HCT116 (cell line): ENCODE data around the gene SIX5. TPM values are rescaled to one million over a fixed set of nuclear protein-coding genes. Genes with fewer than 3 reads are reported as not detected.

Experiments
- ATAC-seq: fragments of 200-7000 bp; cut with Tn5 transposase; 2 replicates; pipeline ENCODE4 v1.9.1; 2020; ENCODE audit warnings: mild to moderate bottlenecking, moderate library complexity
- BruUV-seq: library from RNA; stranded (reverse); fragments of 400-500 nt; replicated peaks from 2 replicates; lab custom pipeline; 2021; lab: Mats Ljungman, UMichigan
- CTCF ChIA-PET: fragments of 300-600 bp; sonication (Branson Sonifier 250); formaldehyde crosslinking; loops from one replicate; lab custom pipeline; 2021; ENCODE audit warnings: antibody characterized with exemption; lab: Charles Lee
- POLR2A ChIA-PET: fragments of 300-600, 350-600 bp; sonication (Branson Sonifier 250); formaldehyde crosslinking; loops from one replicate; lab custom pipeline; 2021; ENCODE audit warnings: antibody characterized with exemption; lab: Charles Lee
- RAD21 ChIA-PET, 2 experiments: fragments of 300-600 bp; sonication (Branson Sonifier 250); formaldehyde crosslinking; loops; one replicate each; lab custom pipeline; 2023; ENCODE audit warnings: low total read pairs in 2 of 2; ENCODE audit not compliant: uncharacterized antibody in 2 of 2, unreplicated experiment in 2 of 2, low non-redundant PET in 1 of 2; lab: Charles Lee
- DNase-seq: peaks from one replicate; pipeline ENCODE4 v3.0.0-alpha.2; 2010; ENCODE audit warnings: low read depth, low spot score
- H2AFZ ChIP-seq: fragments of 200-600 bp; shearing (Covaris generic), sonication (generic); 2 replicates; pipeline ENCODE4 v1.6.1; 2017; ENCODE audit warnings: low read depth, mixed run types, mixed read lengths, antibody characterized with exemption, low read length; ENCODE audit not compliant: poor library complexity, severe bottlenecking
- H3K27ac ChIP-seq: 2 replicates; pipeline ENCODE4 v1.5.1; 2012; ENCODE audit warnings: low read depth, low read length
- H3K27me3 ChIP-seq: fragments of 200-600 bp; sonication (generic); 2 replicates; pipeline ENCODE4 v1.6.1; 2016; ENCODE audit warnings: mixed run types, low read length, mixed read lengths; ENCODE audit not compliant: insufficient read depth
- H3K36me3 ChIP-seq, 2 experiments: fragments of 200-500 bp in 1 of 2; fragments of 200-600 bp in 1 of 2; sonication (Bioruptor generic) in 1 of 2; sonication (generic) in 1 of 2; 2 replicates each; pipeline versions ENCODE4 v1.5.1 to v1.6.1; 2014 to 2016; ENCODE audit warnings: low read length in 2 of 2, inconsistent platforms in 1 of 2, mixed read lengths in 1 of 2, mixed run types in 1 of 2; ENCODE audit not compliant: insufficient read depth in 2 of 2, control insufficient read depth in 1 of 2
- H3K4me1 ChIP-seq, 2 experiments: fragments of 200-600 bp in 1 of 2; sonication (generic) in 1 of 2; 2 replicates each; pipeline versions ENCODE4 v1.5.1 to v1.6.1; 2012 to 2017; ENCODE audit warnings: low read length in 2 of 2, inconsistent platforms in 1 of 2, mild to moderate bottlenecking in 1 of 2, mixed read lengths in 1 of 2, mixed run types in 1 of 2, moderate library complexity in 1 of 2; ENCODE audit not compliant: insufficient read depth in 2 of 2, control insufficient read depth in 1 of 2
- H3K4me2 ChIP-seq: fragments of 200-600 bp; sonication (generic); 2 replicates; pipeline ENCODE4 v1.6.1; 2017; ENCODE audit warnings: mixed run types, low read length, mixed read lengths
- H3K4me3 ChIP-seq, 2 experiments: fragments of 200-600 bp in 1 of 2; sonication (generic) in 1 of 2; replicated peaks in 1 of 2; 2 replicates each; pipeline ENCODE4 v1.5.1; 2011 to 2016; ENCODE audit warnings: low read length in 2 of 2, control low read depth in 1 of 2, low read depth in 1 of 2, mild to moderate bottlenecking in 1 of 2, mixed read lengths in 1 of 2, mixed run types in 1 of 2
- H3K79me2 ChIP-seq: fragments of 200-600 bp; sonication (generic); 2 replicates; pipeline ENCODE4 v1.6.1; 2017; ENCODE audit warnings: mild to moderate bottlenecking, mixed run types, low read length, moderate library complexity, mixed read lengths; ENCODE audit not compliant: insufficient read depth
- H3K9ac ChIP-seq: fragments of 200-600 bp; sonication (generic); 2 replicates; pipeline ENCODE4 v1.6.1; 2016; ENCODE audit warnings: low read length, mixed read lengths
- H3K9me2 ChIP-seq: fragments of 200-600 bp; sonication (generic), shearing (Covaris generic); 2 replicates; pipeline ENCODE4 v1.6.1; 2017; ENCODE audit warnings: mixed run types, mild to moderate bottlenecking, moderate library complexity; ENCODE audit not compliant: insufficient read depth
- H3K9me3 ChIP-seq, 2 experiments: fragments of 200-500 bp in 1 of 2; fragments of 200-600 bp in 1 of 2; sonication (Bioruptor generic) in 1 of 2; sonication (generic) in 1 of 2; 2 replicates each; pipeline ENCODE4 v1.6.1; 2014 to 2017; ENCODE audit warnings: low read length in 2 of 2, mixed read lengths in 2 of 2, inconsistent platforms in 1 of 2, low read depth in 1 of 2, mild to moderate bottlenecking in 1 of 2, mixed run types in 1 of 2, moderate library complexity in 1 of 2; ENCODE audit not compliant: control insufficient read depth in 1 of 2, insufficient read depth in 1 of 2
- H4K20me1 ChIP-seq: fragments of 200-600 bp; sonication (generic), shearing (Covaris generic); 2 replicates; pipeline ENCODE4 v1.6.1; 2017; ENCODE audit warnings: mixed run types, mild to moderate bottlenecking, moderate library complexity; ENCODE audit not compliant: insufficient read depth
- EZH2 ChIP-seq: fragments of 200-600 bp; sonication (generic); IDR thresholded peaks from 2 replicates; pipeline ENCODE4 v1.6.1; 2017; ENCODE audit warnings: antibody characterized with exemption, mixed run types
- EZH2phosphoT487 ChIP-seq: fragments of 200-600 bp; IDR thresholded peaks from 2 replicates; pipeline ENCODE4 v1.6.1; 2018; ENCODE audit warnings: antibody characterized with exemption, borderline replicate concordance
- FOSL1 ChIP-seq: IDR thresholded peaks from 2 replicates; pipeline ENCODE4 v1.6.1; 2012; ENCODE audit warnings: low read depth
- JUND ChIP-seq: IDR thresholded peaks from 2 replicates; pipeline ENCODE4 v1.6.1; 2012
- POLR2AphosphoS5 ChIP-seq: IDR thresholded peaks from 2 replicates; pipeline ENCODE4 v1.6.1; 2011; ENCODE audit warnings: mild to moderate bottlenecking, low read depth, low read length, moderate library complexity
- SIN3A ChIP-seq: IDR thresholded peaks from 2 replicates; pipeline ENCODE4 v1.6.1; 2012; ENCODE audit warnings: low read depth
- intact Hi-C: fragments of 100-400 bp; cut with micrococcal nuclease; formaldehyde crosslinking; loops from 2 replicates; pipeline ENCODE4 v1.10.0; 2022
- total RNA-seq: library from RNA; stranded (reverse); gene quantifications from one replicate; pipeline ENCODE4 v1.2.1, GENCODE V29; 2021; ENCODE audit not compliant: unreplicated experiment
- TF ChIP-seq, protein P1 (sequence below): IDR thresholded peaks from 2 replicates; pipeline ENCODE4 v1.6.1; 2011; ENCODE audit warnings: mild to moderate bottlenecking, low read length, moderate library complexity; ENCODE audit not compliant: insufficient replicate concordance; ENCODE audit errors: extremely low read depth
- TF ChIP-seq, protein P2 (sequence below): IDR thresholded peaks from 2 replicates; pipeline ENCODE4 v1.6.1; 2012; ENCODE audit warnings: low read depth

The SIX5 gene
- total RNA-seq, 1 experiment from 2014 or later, result 18.3 TPM

DNA sequence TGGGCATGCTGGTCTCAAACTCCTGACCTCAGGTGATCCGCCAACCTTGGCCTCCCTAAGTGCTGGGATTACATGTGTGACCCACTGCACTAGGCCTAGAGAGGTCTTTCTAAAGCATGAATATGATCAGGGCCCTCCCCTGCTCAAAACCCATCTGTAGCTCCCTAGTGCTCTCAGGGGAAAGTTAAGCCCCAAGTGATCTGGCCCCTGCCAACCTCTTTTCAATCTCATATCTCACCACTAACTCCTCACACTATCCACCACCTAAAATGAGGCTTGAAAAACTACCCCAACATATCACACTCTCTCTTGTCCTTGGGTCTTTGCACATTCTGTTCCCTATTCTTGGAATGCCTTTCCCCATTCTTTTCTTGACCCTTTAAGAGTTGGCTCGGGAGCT, 25.6 kb upstream of the SIX5 start:
- Histone ChIP-seq H3K9me3 (no peaks in the 10 kb centered on the region), H3K4me2 (no peak overlapping the region), H3K9me2 (no peaks in the 10 kb centered on the region), H3K9ac (no peak overlapping the region), H2AFZ (no peak overlapping the region), H3K27ac (no peak overlapping the region), H3K4me1 (peaks cover 12 to 30% of the 10 kb centered on the region in 2 experiments; a peak in 3 of 4 replicates), H4K20me1 (no peaks in the 10 kb centered on the region), H3K36me3 (peaks cover 0 to 3% of the 10 kb centered on the region in 2 experiments; a peak in 2 of 4 replicates), H3K79me2 (peaks cover 19% of the 10 kb centered on the region), H3K27me3 (no peaks in the 10 kb centered on the region), H3K4me3 (no peak overlapping the region)
- no TSS peak for BruUV-seq
- ChIA-PET POLR2A (no interaction called here), CTCF (interaction anchor here (0.7 to 1.6 kb wide), 2 partner anchors 22 to 30 kb away, joined by 3 read pairs; no protein-coding TSS in a partner anchor), RAD21 (no interaction called here)
- DNase-seq, result no peak
- intact Hi-C loops, result no loop called here
- TF ChIP-seq, protein P1, sequence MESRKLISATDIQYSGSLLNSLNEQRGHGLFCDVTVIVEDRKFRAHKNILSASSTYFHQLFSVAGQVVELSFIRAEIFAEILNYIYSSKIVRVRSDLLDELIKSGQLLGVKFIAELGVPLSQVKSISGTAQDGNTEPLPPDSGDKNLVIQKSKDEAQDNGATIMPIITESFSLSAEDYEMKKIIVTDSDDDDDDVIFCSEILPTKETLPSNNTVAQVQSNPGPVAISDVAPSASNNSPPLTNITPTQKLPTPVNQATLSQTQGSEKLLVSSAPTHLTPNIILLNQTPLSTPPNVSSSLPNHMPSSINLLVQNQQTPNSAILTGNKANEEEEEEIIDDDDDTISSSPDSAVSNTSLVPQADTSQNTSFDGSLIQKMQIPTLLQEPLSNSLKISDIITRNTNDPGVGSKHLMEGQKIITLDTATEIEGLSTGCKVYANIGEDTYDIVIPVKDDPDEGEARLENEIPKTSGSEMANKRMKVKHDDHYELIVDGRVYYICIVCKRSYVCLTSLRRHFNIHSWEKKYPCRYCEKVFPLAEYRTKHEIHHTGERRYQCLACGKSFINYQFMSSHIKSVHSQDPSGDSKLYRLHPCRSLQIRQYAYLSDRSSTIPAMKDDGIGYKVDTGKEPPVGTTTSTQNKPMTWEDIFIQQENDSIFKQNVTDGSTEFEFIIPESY, result no peak
- TF ChIP-seq EZH2 (no peak), FOSL1 (no peak), JUND (no peak), SIN3A (no peak), EZH2phosphoT487 (no peak), POLR2AphosphoS5 (no peak)
- TF ChIP-seq, protein P2, sequence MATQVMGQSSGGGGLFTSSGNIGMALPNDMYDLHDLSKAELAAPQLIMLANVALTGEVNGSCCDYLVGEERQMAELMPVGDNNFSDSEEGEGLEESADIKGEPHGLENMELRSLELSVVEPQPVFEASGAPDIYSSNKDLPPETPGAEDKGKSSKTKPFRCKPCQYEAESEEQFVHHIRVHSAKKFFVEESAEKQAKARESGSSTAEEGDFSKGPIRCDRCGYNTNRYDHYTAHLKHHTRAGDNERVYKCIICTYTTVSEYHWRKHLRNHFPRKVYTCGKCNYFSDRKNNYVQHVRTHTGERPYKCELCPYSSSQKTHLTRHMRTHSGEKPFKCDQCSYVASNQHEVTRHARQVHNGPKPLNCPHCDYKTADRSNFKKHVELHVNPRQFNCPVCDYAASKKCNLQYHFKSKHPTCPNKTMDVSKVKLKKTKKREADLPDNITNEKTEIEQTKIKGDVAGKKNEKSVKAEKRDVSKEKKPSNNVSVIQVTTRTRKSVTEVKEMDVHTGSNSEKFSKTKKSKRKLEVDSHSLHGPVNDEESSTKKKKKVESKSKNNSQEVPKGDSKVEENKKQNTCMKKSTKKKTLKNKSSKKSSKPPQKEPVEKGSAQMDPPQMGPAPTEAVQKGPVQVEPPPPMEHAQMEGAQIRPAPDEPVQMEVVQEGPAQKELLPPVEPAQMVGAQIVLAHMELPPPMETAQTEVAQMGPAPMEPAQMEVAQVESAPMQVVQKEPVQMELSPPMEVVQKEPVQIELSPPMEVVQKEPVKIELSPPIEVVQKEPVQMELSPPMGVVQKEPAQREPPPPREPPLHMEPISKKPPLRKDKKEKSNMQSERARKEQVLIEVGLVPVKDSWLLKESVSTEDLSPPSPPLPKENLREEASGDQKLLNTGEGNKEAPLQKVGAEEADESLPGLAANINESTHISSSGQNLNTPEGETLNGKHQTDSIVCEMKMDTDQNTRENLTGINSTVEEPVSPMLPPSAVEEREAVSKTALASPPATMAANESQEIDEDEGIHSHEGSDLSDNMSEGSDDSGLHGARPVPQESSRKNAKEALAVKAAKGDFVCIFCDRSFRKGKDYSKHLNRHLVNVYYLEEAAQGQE, result no peak
- ATAC-seq, result no peak
